Esophagus muscularis mucosa (tissue), 4 donors: ENCODE data around the gene LILRA6. TPM values are rescaled to one million over a fixed set of nuclear protein-coding genes. Genes with fewer than 3 reads are reported as not detected.
A peak's percentile ranks its signal among the peaks of the same experiment; 100 is the strongest.
"Not testable (repeated sequence)": the region's sequence is repeated elsewhere in the genome, so short reads cannot be mapped to it uniquely, and the experiment has no call there.

Experiments
- DNase-seq: peaks from one replicate; pipeline ENCODE4 v3.0.0-alpha.2; 2017; ENCODE audit errors: extremely low spot score
- H3K27ac ChIP-seq, 4 donors: fragments of 200-600 bp; sonication (generic); replicated peaks in 1 of 4; 1 replicate in 3 of 4; 2 replicates in 1 of 4; pipeline ENCODE4 v1.5.1; 2016 to 2019; ENCODE audit warnings: mild to moderate bottlenecking in 1 of 4
- H3K27me3 ChIP-seq, 4 donors: fragments of 200-600 bp; sonication (generic); one replicate each; pipeline versions ENCODE4 v1.5.1 to v1.6.0; 2016 to 2019
- H3K36me3 ChIP-seq, 4 donors: fragments of 200-600 bp; sonication (generic); one replicate each; pipeline ENCODE4 v1.5.1; 2016 to 2019
- H3K4me1 ChIP-seq, 4 donors: fragments of 200-600 bp; sonication (generic); one replicate each; pipeline ENCODE4 v1.5.1; 2016 to 2019
- H3K4me3 ChIP-seq, 4 donors: fragments of 200-600 bp; sonication (generic); 1 replicate in 2 of 4; 2 replicates in 2 of 4; pipeline ENCODE4 v1.5.1; 2016 to 2019; ENCODE audit warnings: mild to moderate bottlenecking in 4 of 4, moderate library complexity in 1 of 4
- H3K9me3 ChIP-seq, 4 donors: fragments of 200-600 bp; sonication (generic); 1 replicate in 3 of 4; 2 replicates in 1 of 4; pipeline ENCODE4 v1.5.1; 2016 to 2019
- CTCF ChIP-seq, 3 experiments: fragments of 200-600 bp in 2 of 3; fragments of 450-650 bp in 1 of 3; sonication (generic) in 2 of 3; IDR thresholded peaks; one replicate each; pipeline ENCODE4 v1.5.1; 2017 to 2019; ENCODE audit warnings: antibody characterized with exemption in 3 of 3, mild to moderate bottlenecking in 2 of 3, moderate library complexity in 1 of 3
- EP300 ChIP-seq: sonication (generic); formaldehyde crosslinking; IDR thresholded peaks from one replicate; pipeline ENCODE4 v1.6.1; 2017; ENCODE audit warnings: antibody characterized with exemption
- POLR2A ChIP-seq: fragments of 450-650 bp; IDR thresholded peaks from one replicate; pipeline ENCODE4 v1.6.1; 2017; ENCODE audit warnings: antibody characterized with exemption, moderate library complexity, mild to moderate bottlenecking, low read depth
- POLR2AphosphoS5 ChIP-seq, 2 donors: sonication (generic); formaldehyde crosslinking; IDR thresholded peaks; one replicate each; pipeline ENCODE4 v1.6.1; 2017; ENCODE audit warnings: antibody characterized with exemption in 2 of 2
- WGBS: methylation state at CpG from one replicate; pipeline ENCODE4 v1.1.5; 2018; 5-methylcytosine and 5-hydroxymethylcytosine counted together
- intact Hi-C: fragments of 100-400 bp; cut with DNase I; formaldehyde crosslinking; loops from one replicate; pipeline ENCODE4 v1.15.1; 2023
- total RNA-seq, 4 donors: library from RNA; depleted of rRNA; stranded (reverse); fragments of >200 nt; gene quantifications; one replicate each; pipeline versions ENCODE4 v1.1.0 to v1.2.1, GENCODE V29; 2016

The LILRA6 gene
- total RNA-seq, 4 donors from 2014 or later: 0.86 to 2.9 (median 2.6) TPM

- Histone ChIP-seq H3K9me3 (no peaks in the 10 kb centered on the region), H3K27ac (peak overlapping the region; percentile 91 to 97 (median 92)), H3K4me1 (peaks cover 47 to 60% (median 56%) of the 10 kb centered on the region in 4 donors), H3K27me3 (no peaks in the 10 kb centered on the region), H3K4me3 (peak overlapping the region; percentile 53 to 81 (median 76)), H3K36me3 (peaks cover 30 to 58% (median 47%) of the 10 kb centered on the region in 4 donors)
- DNase-seq: no peak
- intact Hi-C loops: loop anchor here (5.0 kb wide), 1 partner anchor 34 kb away; no protein-coding TSS in a partner anchor
- no peak for TF ChIP-seq POLR2AphosphoS5 (IDR thresholded peaks at IDR 0.05)
- TF ChIP-seq CTCF (IDR thresholded peaks at IDR 0.05): peak in 1 of 3 experiments; percentile 2
- WGBS: 4% methylated on average over 17 of the region's 28 CpGs
Measured at GRCh38 chr19:54201172-54201701, 41.4 kb downstream of the LILRA6 start.

- H3K9me3 ChIP-seq: no peaks in the 10 kb centered on the region
- no peak for TF ChIP-seq EP300
- TF ChIP-seq POLR2A: no peak
- no peak for TF ChIP-seq CTCF (IDR thresholded peaks at IDR 0.05)
- TF ChIP-seq POLR2AphosphoS5 (IDR thresholded peaks at IDR 0.05): no peak
- peak overlapping the region in 1 of 4 donors; percentile 97 for H3K27ac ChIP-seq
- H3K27me3 ChIP-seq: no peaks in the 10 kb centered on the region
- WGBS: 91% methylated on average over 16 of the region's 16 CpGs
- no peak overlapping the region for H3K4me3 ChIP-seq
- peaks cover 32 to 42% (median 38%) of the 10 kb centered on the region in 4 donors for H3K4me1 ChIP-seq
- DNase-seq: no peak
- peaks cover 28 to 51% (median 35%) of the 10 kb centered on the region in 4 donors for H3K36me3 ChIP-seq
- intact Hi-C loops: no loop called here
Measured at GRCh38 chr19:54199401-54199800, 43.2 kb downstream of the LILRA6 start.

- Histone ChIP-seq H3K27ac (no peak overlapping the region), H3K36me3 (peaks cover 13 to 50% (median 26%) of the 10 kb centered on the region in 4 donors), H3K9me3 (no peaks in the 10 kb centered on the region), H3K4me3 (no peak overlapping the region), H3K27me3 (no peaks in the 10 kb centered on the region), H3K4me1 (peaks cover 15 to 31% (median 24%) of the 10 kb centered on the region in 4 donors)
- DNase-seq: no peak
- TF ChIP-seq EP300 (no peak), POLR2AphosphoS5 (IDR thresholded peaks at IDR 0.05) (no peak), POLR2A (no peak), CTCF (IDR thresholded peaks at IDR 0.05) (no peak)
- intact Hi-C loops: no loop called here
- WGBS: 85% methylated on average over 3 of the region's 3 CpGs
Measured at GRCh38 chr19:54197121-54197520, 45.5 kb downstream of the LILRA6 start.

GRCh38 chr19:54196536-54196935 lies 46.1 kb downstream of the LILRA6 start:
- peaks cover 12 to 44% (median 22%) of the 10 kb centered on the region in 4 donors for H3K36me3 ChIP-seq
- TF ChIP-seq CTCF (IDR thresholded peaks at IDR 0.05) (no peak), POLR2AphosphoS5 (IDR thresholded peaks at IDR 0.05) (no peak), POLR2A (no peak), EP300 (no peak)
- H3K4me3 ChIP-seq: no peak overlapping the region
- WGBS: 97% methylated on average over 7 of the region's 7 CpGs
- H3K27me3 ChIP-seq: no peaks in the 10 kb centered on the region
- no peak for DNase-seq
- H3K9me3 ChIP-seq: no peaks in the 10 kb centered on the region
- intact Hi-C loops: no loop called here
- peaks cover 15 to 31% (median 24%) of the 10 kb centered on the region in 4 donors for H3K4me1 ChIP-seq
- H3K27ac ChIP-seq: no peak overlapping the region

- H3K27ac ChIP-seq, H3K9me3 ChIP-seq, DNase-seq, H3K27me3 ChIP-seq, intact Hi-C loops, H3K4me3 ChIP-seq: not testable (repeated sequence)
- H3K4me1 ChIP-seq: peaks cover 13 to 21% (median 18%) of the 10 kb centered on the region in 4 donors
- peaks cover 12 to 44% (median 20%) of the 10 kb centered on the region in 4 donors for H3K36me3 ChIP-seq
- 97% methylated on average over 12 of the region's 12 CpGs for WGBS
Measured at GRCh38 chr19:54194463-54194862, 48.1 kb downstream of the LILRA6 start.
